GM03348 (cell line): ENCODE results near the gene MARCHF9.

Source experiments
- DNase-seq: peaks from one replicate; pipeline ENCODE4 v3.0.0; 2012; ENCODE audit warnings: low spot score

The MARCHF9 gene

DNA sequence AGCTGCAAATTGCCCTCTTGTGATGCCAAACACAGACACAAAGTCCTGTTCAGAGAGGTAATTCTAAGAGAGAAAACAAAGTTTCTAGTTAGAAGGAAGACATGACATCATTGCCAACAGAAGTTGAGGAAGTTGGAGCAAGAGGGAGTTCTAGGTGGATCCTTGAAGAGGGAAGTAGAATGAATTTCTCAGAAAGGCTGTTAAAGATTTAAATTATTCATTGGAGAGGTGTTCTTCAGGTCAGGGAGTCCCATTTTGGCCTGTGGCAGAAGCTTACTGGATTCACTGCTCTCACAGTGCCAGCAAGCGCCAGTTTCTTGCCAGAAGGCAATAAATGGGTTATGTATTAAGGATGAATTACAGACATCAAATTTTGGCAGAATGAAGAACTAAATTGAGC lies 43.0 kb downstream of the MARCHF9 start:
- DNase-seq: no peak

DNA sequence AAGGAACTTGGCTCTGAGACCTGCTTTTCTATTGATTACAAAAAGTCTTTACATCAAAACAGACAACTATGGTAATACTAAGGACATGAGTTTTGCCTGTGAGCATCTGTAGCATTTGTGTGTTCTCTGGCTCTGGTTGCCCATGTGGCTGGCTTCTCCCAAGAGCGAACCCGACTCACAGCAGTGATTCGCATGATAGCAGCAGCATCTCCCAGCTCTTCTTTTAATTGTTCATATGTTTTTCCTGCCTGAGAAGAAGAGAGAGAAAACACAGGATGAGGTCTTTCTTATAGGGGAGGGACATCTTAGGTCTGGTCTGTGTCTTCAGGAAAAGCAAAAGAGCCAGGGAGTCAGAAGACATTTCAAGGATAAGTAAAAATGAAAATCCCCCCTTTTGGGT lies 46.1 kb downstream of the MARCHF9 start:
- DNase-seq: no peak

DNA sequence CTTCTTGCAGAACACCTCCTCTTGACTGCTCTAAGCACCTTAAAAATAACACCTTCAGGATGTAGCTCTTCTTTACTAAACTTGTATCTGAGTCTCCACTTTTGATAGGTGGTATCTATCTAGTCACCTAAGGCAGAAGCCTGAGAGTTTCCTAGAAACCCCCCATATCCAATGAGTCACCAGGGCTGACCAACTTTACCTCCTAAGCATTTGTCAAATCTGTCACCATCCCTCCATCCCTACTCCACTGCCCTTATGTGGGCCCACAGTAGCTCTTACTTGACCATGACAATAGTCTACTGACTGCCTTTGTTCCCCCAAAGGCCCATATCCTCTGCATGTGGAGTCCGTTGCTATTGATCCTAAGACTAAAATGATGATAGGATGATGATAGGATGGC lies 47.7 kb downstream of the MARCHF9 start:
- DNase-seq: no peak

GRCh38 chr12:57803319-57803893 lies 48.5 kb downstream of the MARCHF9 start:
- peak; percentile 83 for DNase-seq

- DNase-seq: no peak
Observed at GRCh38 chr12:57806677-57807076, 51.8 kb downstream of the MARCHF9 start.

- DNase-seq: no peak
Observed at GRCh38 chr12:57807285-57807684, 52.4 kb downstream of the MARCHF9 start.

DNA sequence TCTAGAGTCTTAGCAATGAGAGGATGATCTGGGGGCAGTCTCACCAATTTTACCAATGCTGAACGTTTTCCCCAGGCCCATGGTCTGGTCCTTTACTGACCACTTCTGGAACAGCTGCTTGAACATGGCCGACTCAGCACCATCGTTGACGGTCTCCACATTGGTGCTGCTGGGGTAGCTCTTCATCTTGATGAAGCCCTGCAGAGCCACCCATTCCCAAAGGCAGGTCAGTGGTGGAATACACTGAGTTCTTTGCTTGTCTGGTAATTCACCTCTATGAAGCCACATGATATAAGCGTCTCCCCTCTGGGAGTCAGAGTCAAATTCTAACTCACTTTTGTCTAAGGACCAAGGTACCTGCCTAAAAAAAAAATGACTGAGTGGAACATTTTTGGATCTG lies 53.4 kb downstream of the MARCHF9 start:
- no peak for DNase-seq

- no peak for DNase-seq
Observed at GRCh38 chr12:57809425-57809824, 54.5 kb downstream of the MARCHF9 start.
